ENCODE results near the gene DTD2. TPM values are rescaled to one million over a fixed set of nuclear protein-coding genes. Genes with fewer than 3 reads are reported as not detected.
A peak's percentile ranks its signal among the peaks of the same experiment; 100 is the strongest.

The DTD2 gene
- total and polyA plus RNA-seq, 9 donors, result 11.1 to 34.1 (median 22.0) TPM

DNA sequence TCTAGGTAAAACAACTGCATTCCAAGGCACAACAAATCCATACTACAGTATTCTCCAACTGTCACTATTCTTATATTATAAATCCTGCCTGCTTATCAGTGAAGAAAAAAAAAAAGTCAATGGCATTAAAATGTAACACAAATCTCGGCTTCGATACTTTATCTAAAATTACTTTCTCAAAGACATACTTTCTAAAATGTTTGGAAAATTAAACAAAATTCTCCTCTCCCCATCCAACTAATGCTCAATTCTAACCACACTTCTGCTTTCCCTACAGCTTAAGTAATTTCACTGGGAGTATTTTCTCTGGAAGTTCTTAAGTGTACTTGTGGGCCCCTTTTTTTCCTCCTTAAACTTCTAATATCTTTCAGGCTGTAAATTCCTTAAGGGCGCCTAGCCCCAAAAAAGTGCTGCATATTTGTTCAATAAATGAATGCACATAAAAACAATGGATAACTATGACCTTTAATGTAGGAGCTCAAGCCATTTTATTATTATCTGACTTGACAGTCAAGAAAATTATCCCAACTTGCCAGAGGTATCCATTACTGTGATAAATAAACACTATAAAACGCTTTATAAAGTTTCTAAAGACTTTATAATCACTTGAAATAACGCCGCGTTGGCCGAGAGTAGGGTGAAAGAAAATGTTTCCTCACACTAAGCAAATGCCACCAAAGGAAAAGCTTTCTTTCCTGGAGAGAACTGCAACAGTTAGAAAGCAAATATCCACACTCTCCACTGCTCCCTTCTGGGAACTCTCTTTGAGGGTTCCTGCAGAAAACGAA is 37.9 kb downstream of the DTD2 start:
- H3K27me3 ChIP-seq, result no peaks in the 10 kb centered on the region
- DNase-seq, result no peak
- H3K4me1 ChIP-seq (ENCODE audit: insufficient read depth), result peaks cover 6% of the 10 kb centered on the region
- TF ChIP-seq, protein P1, sequence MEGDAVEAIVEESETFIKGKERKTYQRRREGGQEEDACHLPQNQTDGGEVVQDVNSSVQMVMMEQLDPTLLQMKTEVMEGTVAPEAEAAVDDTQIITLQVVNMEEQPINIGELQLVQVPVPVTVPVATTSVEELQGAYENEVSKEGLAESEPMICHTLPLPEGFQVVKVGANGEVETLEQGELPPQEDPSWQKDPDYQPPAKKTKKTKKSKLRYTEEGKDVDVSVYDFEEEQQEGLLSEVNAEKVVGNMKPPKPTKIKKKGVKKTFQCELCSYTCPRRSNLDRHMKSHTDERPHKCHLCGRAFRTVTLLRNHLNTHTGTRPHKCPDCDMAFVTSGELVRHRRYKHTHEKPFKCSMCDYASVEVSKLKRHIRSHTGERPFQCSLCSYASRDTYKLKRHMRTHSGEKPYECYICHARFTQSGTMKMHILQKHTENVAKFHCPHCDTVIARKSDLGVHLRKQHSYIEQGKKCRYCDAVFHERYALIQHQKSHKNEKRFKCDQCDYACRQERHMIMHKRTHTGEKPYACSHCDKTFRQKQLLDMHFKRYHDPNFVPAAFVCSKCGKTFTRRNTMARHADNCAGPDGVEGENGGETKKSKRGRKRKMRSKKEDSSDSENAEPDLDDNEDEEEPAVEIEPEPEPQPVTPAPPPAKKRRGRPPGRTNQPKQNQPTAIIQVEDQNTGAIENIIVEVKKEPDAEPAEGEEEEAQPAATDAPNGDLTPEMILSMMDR (IDR thresholded peaks at IDR 0.05), result no peak
- no peak for TF ChIP-seq EP300 (IDR thresholded peaks at IDR 0.05)
- no peak for TF ChIP-seq POLR2A (IDR thresholded peaks at IDR 0.05)
- no peaks in the 10 kb centered on the region for H3K36me3 ChIP-seq
- no peaks in the 10 kb centered on the region for H3K9me3 ChIP-seq
- WGBS, 3 donors, result 1 to 3% (median 2%) methylated on average over 9 of the region's 9 CpGs
- peak overlapping the region; percentile 96 for H3K4me3 ChIP-seq
- intact Hi-C loops (cut with DNase I), result no loop called here
- H3K27ac ChIP-seq, result peak overlapping the region; percentile 10 to 69

DNA sequence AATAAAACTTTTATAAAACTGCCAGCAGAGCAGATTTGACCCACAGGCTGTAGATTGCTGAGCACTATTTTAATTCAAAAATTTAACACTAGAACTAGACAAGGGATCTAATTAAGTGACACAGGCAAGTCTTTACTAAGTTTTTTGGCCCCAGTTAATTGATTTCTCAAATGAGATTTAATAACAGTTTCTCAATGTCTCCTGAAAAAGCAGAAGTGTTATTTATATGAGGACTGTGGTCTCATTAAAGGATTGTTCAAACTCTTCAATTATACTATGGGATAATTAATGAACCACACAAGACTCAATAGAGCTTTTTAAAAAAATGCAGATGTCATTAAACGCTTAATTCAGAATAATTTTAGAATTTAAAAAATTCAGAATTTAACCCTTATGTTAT is 38.9 kb downstream of the DTD2 start:
- no peak for DNase-seq
- H3K27me3 ChIP-seq, result no peaks in the 10 kb centered on the region
- peaks cover 6% of the 10 kb centered on the region for H3K4me1 ChIP-seq (ENCODE audit: insufficient read depth)
- no peaks in the 10 kb centered on the region for H3K36me3 ChIP-seq
- intact Hi-C loops (cut with DNase I), result no loop called here
- 11 to 17% (median 14%) methylated on average over 1 of the region's 1 CpG for WGBS, 3 donors
- no peak overlapping the region for H3K27ac ChIP-seq
- H3K4me3 ChIP-seq, result no peak overlapping the region
- no peak for TF ChIP-seq EP300 (IDR thresholded peaks at IDR 0.05)
- no peak for TF ChIP-seq POLR2A (IDR thresholded peaks at IDR 0.05)
- TF ChIP-seq, protein P1 (IDR thresholded peaks at IDR 0.05), result no peak
- H3K9me3 ChIP-seq, result no peaks in the 10 kb centered on the region

DNA sequence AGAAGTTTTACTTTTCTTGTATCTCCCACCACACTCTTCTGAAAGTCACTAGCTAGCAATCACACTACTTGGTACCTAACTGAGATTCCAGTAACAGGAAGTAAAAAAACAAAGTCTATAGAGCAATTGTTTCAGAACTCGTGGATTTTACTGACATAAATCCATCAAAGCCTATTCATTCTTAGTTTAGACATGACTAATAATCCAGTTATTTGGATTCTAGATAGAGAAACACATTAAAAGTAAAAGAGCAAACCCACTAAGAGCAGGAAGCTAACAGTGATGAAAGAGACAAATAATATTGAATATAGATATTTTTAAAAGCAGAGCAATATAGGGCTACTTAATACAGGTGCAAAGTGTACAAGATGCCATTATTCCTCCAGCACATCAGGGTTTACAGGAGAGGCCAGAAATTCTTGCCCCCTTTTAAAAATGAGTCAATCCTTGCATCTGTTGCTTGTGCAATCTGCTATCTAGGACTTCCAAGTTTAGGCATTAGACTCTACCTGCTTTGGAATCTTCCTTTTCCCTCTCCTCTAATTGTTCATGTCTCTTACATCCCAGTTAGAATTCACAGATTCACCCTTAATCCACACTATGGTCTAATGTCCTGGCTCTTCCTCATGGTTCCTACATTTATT is 43.0 kb downstream of the DTD2 start:
- TF ChIP-seq, protein P1 (IDR thresholded peaks at IDR 0.05), result no peak
- no peak for TF ChIP-seq EP300 (IDR thresholded peaks at IDR 0.05)
- no peak for TF ChIP-seq POLR2A (IDR thresholded peaks at IDR 0.05)
- Histone ChIP-seq H3K27ac (no peak overlapping the region), H3K4me3 (no peak overlapping the region), H3K36me3 (no peaks in the 10 kb centered on the region), H3K4me1 (ENCODE audit: insufficient read depth) (peaks cover 8% of the 10 kb centered on the region), H3K9me3 (no peaks in the 10 kb centered on the region), H3K27me3 (no peaks in the 10 kb centered on the region)
- intact Hi-C loops (cut with DNase I), result no loop called here
- no peak for DNase-seq
- 44 to 48% (median 46%) methylated on average over 1 of the region's 1 CpG for WGBS, 3 donors

DNA sequence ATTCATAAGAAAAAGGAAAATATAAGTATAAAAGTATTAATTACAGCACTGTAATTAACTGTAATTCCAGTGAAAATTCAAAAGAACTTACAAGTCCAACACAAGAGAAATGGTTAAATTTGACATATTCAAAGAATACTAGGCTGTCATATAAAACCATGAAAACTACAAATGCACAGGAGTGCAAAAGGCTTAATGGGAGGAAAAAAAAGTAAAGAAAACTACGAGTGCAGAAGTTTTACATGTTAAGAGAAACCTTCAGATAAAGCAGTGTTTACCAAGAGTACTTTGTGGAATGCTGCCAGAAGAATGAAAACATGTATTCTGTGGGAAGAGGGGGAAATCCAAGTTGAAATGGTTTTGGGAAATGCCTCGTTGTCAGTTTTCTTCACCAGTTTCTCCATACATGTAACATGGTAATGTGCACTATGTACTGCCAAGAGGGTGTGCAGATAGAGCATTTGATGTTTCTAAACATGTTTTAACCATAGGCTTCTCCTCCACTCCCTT is 46.0 kb downstream of the DTD2 start:
- Histone ChIP-seq H3K4me3 (no peak overlapping the region), H3K9me3 (no peaks in the 10 kb centered on the region), H3K36me3 (no peaks in the 10 kb centered on the region), H3K27ac (no peak overlapping the region), H3K4me1 (ENCODE audit: insufficient read depth) (peaks cover 5% of the 10 kb centered on the region), H3K27me3 (no peaks in the 10 kb centered on the region)
- 0 to 3% (median 1%) methylated on average over 2 of the region's 2 CpGs for WGBS, 3 donors
- DNase-seq, result no peak
- intact Hi-C loops (cut with DNase I), result no loop called here
- TF ChIP-seq EP300 (IDR thresholded peaks at IDR 0.05), result no peak
- TF ChIP-seq POLR2A (IDR thresholded peaks at IDR 0.05), result no peak
- TF ChIP-seq, protein P1 (IDR thresholded peaks at IDR 0.05), result no peak

Data from ovary (tissue), 9 donors.